HG02943 (cell line): ENCODE results near the gene OR6C76.
"Not testable (repeated sequence)": the region's sequence is repeated elsewhere in the genome, so short reads cannot be mapped to it uniquely, and the experiment has no call there.

Experiments
- ATAC-seq: cut with Tn5 transposase; IDR thresholded peaks from one replicate; pipeline ENCODE4 v1.9.1; 2021; ENCODE audit warnings: mild to moderate bottlenecking, low read depth, moderate library complexity; ENCODE audit not compliant: unreplicated experiment

OR6C76 gene

DNA sequence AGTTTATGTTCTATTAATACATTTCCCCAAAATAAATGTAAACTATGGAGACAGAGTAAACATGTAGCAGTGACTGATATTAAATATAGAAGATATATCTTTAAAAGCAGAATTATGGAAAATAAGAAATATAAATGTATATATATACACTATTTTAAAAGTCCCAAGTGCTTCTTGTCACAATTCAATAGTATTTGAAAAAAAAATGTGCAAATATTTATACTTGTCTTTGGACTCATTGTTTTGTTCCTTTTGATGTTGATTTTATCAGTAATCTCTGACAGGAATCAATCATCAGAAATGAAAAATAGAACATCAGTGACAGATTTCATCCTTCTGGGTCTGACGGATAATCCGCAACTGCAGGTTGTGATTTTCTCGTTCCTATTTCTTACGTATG is at the start of gene OR6C76:
Gene OR6C76 (plus strand): TSS at position 301 of the 400 bp plus-strand sequence. CDS start 0 bp downstream, at position 301.
- no peak for ATAC-seq

DNA sequence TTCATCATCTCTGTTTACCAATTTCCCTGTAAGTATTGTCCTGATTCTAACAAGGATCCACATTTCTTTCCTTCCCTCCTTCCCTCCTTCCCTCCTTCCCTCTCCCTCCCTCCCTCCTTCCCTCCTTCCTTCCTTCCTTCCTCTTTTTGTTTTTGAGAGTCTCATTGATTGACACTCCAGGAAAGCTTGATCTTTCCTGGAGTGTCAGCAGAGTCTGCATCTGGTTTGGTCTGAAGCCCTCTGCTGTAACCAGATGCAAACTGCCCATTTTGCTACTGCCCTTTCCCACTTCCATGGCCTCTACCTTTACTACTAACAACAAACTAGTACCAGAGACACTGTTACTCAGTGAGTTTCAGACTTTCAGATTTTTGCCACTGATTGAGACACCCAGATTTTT is 40.2 kb upstream of the OR6C76 start:
- no peak for ATAC-seq

DNA sequence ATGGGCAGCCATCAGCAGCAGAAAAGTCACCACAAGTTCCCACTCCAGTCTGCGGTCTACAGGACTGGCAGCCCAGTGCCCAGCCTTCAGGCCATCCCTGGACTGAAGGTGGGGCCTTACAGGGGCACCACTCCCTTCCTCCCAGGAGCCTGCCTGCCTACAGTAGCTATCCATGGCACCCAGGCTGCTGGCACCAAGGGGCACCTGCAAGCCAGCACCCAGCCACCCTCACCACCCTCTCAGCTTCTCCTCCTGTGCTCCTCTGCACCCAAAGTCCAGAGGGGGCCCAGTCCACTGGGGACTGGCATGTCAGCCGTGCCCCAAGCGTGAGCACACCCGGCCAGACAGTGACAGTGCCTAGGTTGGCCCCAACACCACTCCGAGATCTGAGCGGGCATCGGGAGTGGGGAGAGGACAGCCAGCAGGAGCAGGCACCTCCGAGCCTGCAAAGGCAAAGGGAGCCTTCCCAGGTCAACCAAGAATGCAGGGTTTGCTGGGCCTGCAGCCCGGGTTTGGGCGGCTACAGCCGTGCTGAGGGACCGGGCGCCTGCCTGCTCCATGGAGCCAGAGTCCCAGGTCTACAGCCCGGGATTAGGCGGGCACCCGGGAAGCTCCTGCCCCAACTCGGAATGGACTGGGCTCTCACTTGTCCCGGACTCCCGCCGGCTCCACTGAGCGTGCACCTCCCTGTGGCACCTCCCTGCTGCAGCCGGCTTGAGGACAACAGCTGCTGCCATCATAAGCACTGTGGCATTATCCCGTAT is 33.8 kb upstream of the OR6C76 start:
- ATAC-seq = no peak

DNA sequence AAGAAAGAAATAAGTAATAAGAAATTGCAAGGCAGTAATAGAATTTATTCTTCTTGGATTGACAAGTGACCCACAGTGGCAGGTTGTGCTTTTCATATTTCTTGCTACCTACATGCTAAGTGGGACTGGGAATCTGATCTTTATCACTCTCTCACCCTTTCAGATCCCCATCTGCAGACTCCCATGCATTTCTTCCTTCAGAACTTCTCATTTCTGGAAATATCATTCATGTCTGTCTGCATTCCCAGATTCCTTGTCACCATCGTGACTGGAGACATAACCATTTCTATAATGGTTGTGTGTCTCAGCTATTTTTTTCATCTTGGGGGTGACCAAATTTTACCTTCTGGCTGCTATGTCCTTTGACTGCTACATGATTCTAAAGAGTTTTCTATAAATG is 29.7 kb upstream of the OR6C76 start:
- no peak for ATAC-seq

DNA sequence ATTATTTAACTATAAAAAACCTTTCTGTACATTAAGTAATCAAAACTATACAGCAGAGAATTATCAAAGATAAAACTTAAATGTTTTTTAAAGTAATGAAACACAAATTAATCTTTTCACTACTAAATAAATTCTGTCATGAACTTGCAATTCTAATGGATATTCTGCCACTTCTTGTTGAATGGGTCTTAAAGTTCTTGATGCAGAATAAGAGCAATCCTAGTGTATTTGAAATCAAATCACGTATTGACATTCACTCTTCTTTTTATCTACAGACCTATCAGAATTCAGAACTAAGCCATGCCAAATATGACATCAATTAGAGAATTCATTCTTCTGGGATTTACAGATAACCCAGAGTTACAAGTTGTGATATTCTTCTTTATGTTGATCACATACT is 25.8 kb upstream of the OR6C76 start, which contains the start of gene OR6C65:
Gene OR6C65 (plus strand): TSS at position 301 of the 400 bp plus-strand sequence. CDS start 0 bp downstream, at position 301.
- no peak for ATAC-seq

DNA sequence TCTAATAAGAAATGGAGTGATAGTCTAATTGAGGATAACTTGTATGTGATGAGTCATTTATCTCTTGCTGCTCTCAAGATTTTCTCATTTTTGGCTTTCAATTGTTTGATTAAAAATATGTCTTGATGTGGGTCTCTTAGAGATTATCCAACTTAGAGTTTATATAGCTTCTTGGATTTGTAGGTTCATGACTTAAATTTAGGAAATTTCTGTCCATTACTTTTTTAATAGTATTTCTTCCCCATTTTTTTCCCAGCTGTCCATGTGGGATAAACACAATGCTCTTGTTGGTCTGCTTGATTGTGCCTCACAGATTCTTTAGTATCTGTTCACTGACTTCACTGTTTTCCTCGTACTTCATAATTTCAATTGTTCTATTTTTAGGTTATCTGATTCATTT is 18.2 kb upstream of the OR6C76 start:
- ATAC-seq = no peak

DNA sequence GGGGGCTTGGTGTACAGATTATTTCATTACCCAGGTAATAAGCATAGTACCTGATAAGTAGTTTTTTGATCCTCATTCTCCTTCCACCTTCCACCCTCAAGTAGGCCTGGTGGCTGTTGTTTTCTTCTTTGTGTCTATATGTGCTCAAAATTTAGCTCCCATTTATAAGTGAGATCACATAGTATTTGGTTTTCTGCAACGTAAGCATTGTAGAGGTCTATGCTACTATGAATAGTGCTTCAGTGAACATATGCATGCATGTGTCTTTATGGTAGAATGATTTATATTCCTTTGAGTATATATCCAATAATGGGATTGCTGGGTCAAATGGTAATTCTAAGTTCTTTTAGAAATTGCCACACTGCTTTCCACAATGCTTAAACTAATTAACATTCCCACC is 16.9 kb upstream of the OR6C76 start:
- ATAC-seq = not testable (repeated sequence)

DNA sequence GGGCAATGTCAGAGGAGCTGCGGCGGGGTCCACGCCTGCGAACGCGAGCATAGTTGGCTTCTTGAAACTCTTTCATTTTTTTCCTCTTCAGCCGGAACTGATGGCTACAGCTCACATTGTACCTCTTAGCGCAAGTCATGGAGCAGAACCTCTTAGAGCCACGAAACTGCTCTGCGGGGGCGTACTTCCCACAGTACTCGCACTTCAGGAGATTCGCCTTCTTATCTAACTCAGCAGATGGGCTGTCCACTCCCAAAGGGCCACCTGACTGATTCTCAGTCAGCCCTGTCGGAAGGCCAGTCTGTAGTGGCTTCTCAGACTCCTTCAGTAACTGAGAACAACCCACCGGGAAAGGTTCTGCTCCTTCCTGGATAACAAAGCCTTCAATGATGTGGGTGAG is 13.9 kb upstream of the OR6C76 start:
- ATAC-seq = not testable (repeated sequence)

DNA sequence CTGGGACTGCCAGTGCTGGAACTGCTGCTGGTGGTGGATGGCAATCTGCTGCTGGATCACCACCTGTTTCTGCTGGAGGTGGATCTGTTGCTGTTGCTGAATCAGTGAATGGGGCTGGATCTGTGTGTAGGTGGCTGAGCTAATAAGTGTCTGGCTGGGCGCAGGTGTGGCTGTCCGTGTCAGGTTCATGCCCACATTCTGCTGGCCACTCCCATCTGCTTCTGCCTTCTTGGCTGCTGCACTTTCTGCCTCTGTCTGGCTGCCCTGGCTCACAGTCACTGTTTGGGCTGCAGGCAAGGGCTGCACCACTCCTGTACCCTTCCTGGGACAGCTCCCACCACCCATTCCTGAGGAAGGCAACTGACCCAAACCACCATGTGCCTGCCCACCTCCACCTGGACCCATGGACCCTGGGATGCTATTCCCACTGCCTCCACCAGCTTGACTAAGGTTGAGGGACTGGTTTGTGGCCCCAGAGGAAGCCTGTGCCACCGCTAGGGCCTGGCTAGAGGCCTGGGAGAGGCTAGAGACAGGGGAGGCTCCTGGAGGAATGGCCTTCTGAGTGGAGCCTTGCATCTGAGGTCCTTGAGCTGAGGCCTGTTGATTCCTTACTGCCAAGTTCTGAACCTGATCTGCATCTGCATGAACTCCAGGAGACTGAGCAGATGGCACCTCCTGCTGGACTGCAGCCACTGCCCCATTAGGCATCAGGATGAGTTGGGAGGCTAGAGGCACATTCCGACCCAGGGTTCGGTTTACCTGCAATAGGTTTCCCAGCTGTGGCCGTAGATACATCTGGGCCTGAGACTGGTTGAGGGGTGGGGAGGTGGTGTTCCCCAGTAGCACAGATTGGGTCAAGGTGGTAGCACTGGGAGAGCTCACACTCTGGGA is 12.3 kb upstream of the OR6C76 start:
- not testable (repeated sequence) for ATAC-seq

DNA sequence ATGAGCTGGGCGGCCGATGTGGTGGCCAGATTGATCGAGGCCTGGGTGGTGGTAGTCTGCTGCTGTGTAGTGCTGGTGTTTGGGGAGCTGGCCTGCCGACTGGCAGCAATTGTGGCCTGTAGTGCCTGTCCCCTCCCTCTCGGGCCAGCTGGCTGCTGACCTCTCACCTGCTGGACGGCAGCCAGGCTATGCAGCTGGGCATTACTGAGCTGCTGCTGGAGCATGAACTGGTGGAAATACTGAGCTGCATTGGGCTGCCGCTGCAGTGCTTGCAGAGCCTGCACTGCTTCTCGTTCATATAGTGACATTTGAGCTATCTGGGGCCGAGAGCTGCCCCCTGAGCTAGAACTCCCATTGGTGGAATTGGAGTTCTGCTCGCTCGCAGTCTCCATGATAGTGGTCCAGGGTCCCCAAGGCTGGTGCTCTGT is 11.6 kb upstream of the OR6C76 start:
- ATAC-seq = not testable (repeated sequence)

DNA sequence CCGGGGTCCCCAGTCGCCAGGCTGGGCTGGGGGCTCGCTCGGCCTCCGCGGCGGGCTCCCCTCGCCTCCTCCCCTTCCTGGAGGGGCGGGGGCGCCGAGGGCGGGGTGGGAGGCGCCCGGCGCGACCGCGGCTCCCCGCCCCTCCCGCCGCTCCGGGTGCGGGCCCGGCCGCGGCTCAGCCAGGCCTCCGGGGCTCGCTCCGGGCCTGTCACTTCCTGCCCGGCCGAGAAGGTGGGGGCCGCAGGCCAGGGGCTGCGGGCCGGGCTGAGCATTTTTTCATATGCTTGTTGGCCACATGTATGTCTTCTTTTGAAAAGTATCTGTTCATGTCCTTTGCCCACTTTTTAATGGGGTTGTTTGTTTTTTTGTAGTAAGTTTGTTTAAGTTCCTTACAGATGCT is 11.2 kb upstream of the OR6C76 start:
- not testable (repeated sequence) for ATAC-seq

DNA sequence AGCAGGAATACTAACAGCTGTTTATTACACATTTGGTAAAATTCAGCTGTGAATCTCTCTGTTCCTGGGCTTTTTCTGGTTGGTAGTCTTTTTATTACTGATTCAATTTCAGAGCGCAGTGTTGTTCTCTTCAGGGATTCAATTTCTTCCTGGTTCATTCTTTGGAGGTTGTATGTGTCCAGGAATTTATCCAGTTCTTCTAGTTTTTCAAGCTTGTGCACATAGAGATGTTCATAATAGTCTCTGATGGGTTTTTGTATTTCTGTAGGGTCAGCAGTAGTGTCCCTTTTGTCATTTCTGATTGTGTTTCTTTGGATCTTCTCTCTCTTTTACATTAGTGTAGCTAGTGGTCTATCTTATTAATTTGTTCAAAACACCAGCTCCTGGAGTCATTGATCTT is 9.1 kb upstream of the OR6C76 start:
- no peak for ATAC-seq

DNA sequence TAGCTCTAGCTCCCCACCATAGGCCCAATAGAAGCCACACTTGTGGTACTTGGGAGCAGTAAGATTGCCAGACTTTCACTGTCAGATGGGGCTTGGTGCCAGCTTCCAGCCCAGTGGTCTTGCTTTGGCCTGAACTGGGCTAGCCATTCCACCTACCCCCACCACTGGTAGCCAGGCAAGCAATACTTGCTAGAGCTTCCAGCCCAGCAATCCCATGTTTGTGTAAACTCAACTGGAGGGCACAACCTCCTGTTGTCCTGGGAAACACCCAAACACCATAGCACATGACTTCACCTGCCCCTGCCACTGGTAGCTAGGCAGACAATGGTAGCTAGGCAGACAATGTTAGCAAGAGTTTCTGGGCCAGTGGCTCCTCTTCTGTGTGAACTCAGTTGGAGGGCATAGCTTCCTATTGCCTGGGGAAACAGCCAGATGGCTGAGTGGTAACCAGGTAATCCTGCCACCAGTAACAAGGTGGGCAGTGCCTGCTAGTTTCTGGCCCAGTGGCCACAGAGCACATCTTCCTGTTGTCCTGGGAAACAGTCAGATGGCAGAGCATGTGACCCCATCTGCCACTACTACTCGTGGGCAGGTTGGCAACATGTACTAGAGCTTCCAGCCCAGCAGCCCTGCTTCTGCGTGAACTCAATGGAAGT is 5.6 kb upstream of the OR6C76 start:
- ATAC-seq = no peak

DNA sequence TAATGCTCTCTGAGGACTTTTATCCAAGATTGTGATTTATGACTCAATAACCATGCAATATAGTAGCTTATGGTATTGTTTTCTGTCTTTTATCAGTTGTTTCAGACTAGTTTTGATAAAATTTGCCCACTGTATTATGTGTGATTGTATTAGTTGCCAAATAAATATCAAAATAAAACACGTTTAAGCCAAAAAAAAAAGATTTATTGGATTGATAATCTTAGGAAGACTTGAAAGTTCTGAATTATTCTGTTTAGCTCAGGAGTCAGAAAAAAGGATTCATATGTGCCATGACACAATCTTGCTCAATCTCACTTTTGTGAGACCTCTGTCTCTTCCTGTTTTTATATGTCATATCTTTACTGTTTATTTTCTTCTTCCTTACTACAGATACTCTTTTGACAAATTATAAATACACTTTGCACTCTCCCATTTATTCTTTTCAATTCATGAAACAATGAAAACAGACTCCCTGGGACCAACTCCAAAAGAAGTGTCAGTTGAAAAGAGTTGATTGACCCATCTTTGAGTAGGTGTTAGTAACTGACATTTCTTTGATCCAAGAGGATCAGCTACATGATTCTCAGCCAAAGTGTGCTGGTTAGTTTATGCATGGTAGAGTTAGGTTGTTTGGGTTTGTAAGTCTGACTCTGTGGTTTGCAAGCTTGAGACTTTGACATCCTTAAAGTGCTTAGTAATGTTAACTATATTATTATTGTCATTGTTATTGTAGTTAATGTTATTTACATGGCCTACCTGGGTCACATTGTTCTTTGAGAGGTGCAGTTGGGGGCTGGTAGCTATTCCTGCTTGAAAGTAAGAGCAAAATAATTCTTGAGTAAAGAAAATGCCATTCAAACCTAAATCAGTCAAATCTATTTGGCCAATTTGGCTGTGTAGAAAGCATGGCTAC is 2.5 kb downstream of the OR6C76 start:
- no peak for ATAC-seq

DNA sequence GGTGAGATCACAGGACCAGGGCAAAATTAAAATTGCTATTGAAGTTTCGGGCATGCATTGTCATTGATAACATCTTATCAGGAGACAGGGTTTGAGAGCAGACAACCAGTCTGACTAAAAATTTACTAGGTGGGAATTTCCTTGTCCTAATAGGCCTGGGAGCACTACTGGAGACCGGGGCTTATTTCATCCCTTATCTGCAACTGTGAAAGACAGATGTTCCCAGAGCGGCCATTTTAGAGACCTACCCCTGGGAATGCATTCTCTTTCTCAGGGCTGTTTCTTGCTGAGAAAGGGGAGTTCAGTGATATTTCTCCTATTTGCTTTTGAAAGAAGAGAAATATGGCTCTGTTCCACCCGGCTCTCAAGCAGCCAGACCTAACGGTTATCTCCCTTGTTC is 15.2 kb downstream of the OR6C76 start:
- not testable (repeated sequence) for ATAC-seq

DNA sequence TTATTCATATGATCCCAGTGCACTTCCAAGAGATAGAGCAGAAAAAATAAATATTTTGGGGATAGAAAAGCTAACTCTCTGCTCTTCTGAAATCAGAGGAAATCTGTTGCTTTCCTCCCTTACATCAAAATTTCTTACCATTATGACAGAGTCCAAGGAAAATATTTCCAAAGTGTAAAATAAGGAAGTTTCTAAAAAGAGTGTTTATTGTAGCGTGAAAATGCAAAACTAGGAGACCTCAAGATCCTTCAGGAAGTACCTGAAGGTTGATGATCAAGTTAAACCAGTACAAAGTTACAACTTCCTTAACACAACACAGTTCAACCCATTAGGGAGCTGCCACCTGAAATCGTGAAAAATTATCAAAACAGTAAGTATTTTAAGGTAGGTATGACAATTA is 17.7 kb downstream of the OR6C76 start, which contains the start of gene OR6C2:
Gene OR6C2 (plus strand): TSS at position 301 of the 400 bp plus-strand sequence. CDS start 8,138 bp downstream, outside the sequence.
- no peak for ATAC-seq

DNA sequence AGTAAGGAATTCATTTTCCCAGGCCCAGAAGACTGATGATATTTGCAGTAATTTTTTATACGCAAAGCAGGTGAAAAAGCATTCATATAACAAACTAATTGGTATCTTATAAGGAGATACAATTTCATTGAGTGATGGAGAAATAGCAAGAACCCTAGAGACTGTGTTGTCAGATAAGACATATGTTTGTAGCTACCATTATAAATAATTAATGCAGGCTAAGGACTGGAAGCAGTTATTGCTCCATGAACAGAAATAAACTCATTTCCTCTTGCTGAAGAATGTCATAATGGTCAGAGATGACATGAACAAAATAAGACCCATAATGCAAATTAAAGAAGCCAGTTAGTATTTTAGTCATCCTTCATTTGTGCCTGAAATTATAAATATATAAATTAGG is 19.3 kb downstream of the OR6C76 start:
- ATAC-seq = no peak

DNA sequence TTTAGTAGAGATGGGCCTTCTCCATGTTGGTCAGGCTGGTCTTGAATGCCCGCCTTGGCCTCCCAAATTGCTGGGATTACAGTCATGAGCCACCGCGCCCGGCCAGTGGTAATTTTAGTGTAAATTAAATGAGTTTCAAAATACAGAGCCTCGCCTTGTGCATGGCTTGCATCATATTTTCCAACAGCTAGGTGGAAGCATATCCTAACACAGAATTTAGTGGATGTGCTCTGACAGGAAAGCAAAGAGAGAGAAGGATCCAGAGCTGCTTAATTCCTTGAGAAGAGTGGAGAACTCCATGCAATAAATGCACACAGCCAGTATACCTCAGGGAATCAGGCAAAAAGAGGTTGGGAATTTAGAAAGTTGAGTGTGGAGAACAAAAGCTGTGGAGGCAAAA is 20.3 kb downstream of the OR6C76 start:
- ATAC-seq = no peak

DNA sequence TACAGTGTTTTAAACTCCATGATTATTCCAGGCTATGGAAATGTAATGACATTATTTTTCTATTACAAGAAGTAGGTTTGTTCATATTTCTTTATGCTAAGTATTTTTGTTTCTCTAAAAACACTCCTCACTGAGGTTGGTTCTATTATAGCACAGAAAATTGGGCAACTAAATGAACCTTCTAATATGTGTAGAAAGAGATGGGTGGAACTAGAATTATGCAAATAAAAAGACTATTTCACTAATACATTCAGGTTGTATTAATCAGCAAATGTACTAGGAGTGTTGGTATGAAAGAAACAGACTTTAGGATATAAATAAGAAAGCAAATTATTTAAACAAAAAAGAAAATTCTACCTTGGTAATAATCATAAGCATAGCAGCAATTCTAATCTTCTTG is 22.8 kb downstream of the OR6C76 start:
- no peak for ATAC-seq

DNA sequence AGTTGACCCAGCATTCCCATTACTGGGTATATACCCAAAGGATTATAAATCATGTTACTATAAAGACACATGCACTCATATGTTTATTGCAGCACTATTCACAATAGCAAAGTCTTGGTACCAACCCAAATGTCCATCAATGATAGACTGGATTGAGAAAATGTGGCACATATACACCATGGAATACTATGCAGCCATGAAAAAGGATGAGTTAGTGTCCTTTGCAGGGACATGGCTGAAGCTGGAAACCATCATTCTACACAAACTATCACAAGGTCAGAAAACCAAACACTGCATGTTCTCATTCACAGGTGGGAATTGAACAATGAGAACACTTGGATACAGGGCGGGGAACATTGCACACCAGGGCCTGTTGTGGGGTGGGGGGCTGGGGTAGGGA is 38.9 kb downstream of the OR6C76 start:
- ATAC-seq = not testable (repeated sequence)
